ENCODE results near the gene LIX1L. TPM values are rescaled to one million over a fixed set of nuclear protein-coding genes. Genes with fewer than 3 reads are reported as not detected.

Gene LIX1L
- total and polyA plus RNA-seq, 2 of the 13 experiments (the other 11 are each of a cell fraction or from before 2014, with no cell fraction given) = 8.1 to 24.9 TPM

GRCh38 chr1:145927063-145927886 is 30.5 kb downstream of the LIX1L start, which contains the start of gene RBM8A (continued):
- TF ChIP-seq ATF2 (CRISPR knock-in tag; IDR thresholded peaks at IDR 0.05) (no peak), AKAP8 (CRISPR knock-in tag; IDR thresholded peaks at IDR 0.05) (0 out of 2 replicates have a peak, but pooled peaks have one; percentile 50), HDAC6 (IDR thresholded peaks at IDR 0.05; ENCODE audit: low read depth, low read length) (no peak), CHD2 (IDR thresholded peaks at IDR 0.05; ENCODE audit: low read depth, low read length) (peak; percentile 70), ATRX (CRISPR knock-in tag; IDR thresholded peaks at IDR 0.05; ENCODE audit: borderline replicate concordance) (no peak), RNF219 (CRISPR knock-in tag; IDR thresholded peaks at IDR 0.05) (no peak), YEATS2 (CRISPR knock-in tag; IDR thresholded peaks at IDR 0.05; ENCODE audit: borderline replicate concordance) (peak; percentile 90), FOSL2 (CRISPR knock-in tag; IDR thresholded peaks at IDR 0.05) (no peak; the same call in none of the 2 replicates), MYPOP (CRISPR knock-in tag; IDR thresholded peaks at IDR 0.05) (peak; percentile 49; the same call in 1 of the 2 replicates), BCL6 (CRISPR knock-in tag; IDR thresholded peaks at IDR 0.05) (no peak; the same call in 1 of the 2 replicates), TARDBP (CRISPR knock-in tag; IDR thresholded peaks at IDR 0.05) (peak; percentile 85), MNT (IDR thresholded peaks at IDR 0.05) (peak; percentile 49; the same call in 1 of the 2 replicates), CBFB (CRISPR knock-in tag; IDR thresholded peaks at IDR 0.05) (peak; percentile 44; the same call in 1 of the 2 replicates), EHMT2 (IDR thresholded peaks at IDR 0.05; ENCODE audit: borderline replicate concordance, low read depth, low read length) (no peak), ZNF121 (CRISPR knock-in tag; IDR thresholded peaks at IDR 0.05) (no peak), POLR2G (IDR thresholded peaks at IDR 0.05; ENCODE audit: low read depth, low read length) (peak; percentile 96), KDM2A (CRISPR knock-in tag; IDR thresholded peaks at IDR 0.05; ENCODE audit: borderline replicate concordance, low read depth) (peak; percentile 79; the same call in 1 of the 2 replicates), CCDC6 (CRISPR knock-in tag; IDR thresholded peaks at IDR 0.05) (peak; percentile 52; the same call in 1 of the 2 replicates), PRDM4 (CRISPR knock-in tag; IDR thresholded peaks at IDR 0.05; ENCODE audit: borderline replicate concordance) (peak; percentile 64; the same call in 1 of the 2 replicates), ASH2L (IDR thresholded peaks at IDR 0.05; ENCODE audit: insufficient read length, low read depth, low read length) (peak; percentile 98)

Measured in HepG2 (cell line).